Measurements from ENCODE around the gene IGSF21.

DNA sequence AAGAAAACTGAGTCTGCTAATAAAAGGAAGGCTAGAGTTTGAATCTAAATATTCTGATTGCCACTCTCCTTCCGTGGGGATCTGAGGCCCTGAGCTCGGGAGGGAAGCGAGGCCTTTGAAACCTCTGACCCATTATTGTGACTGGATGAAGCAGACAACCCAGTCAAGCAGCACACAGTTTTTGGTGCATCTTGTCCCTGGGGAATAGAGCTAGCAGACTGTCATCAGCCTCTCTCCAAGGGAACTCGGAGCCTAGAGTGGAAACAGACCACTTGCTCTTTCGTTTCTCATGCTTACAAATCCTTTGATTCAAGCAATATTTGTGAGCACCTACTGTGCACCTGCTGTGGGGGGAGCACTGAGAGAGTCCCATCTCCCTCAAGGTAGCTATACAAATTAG is 240.0 kb downstream of the IGSF21 start:
- TF ChIP-seq, protein P1, sequence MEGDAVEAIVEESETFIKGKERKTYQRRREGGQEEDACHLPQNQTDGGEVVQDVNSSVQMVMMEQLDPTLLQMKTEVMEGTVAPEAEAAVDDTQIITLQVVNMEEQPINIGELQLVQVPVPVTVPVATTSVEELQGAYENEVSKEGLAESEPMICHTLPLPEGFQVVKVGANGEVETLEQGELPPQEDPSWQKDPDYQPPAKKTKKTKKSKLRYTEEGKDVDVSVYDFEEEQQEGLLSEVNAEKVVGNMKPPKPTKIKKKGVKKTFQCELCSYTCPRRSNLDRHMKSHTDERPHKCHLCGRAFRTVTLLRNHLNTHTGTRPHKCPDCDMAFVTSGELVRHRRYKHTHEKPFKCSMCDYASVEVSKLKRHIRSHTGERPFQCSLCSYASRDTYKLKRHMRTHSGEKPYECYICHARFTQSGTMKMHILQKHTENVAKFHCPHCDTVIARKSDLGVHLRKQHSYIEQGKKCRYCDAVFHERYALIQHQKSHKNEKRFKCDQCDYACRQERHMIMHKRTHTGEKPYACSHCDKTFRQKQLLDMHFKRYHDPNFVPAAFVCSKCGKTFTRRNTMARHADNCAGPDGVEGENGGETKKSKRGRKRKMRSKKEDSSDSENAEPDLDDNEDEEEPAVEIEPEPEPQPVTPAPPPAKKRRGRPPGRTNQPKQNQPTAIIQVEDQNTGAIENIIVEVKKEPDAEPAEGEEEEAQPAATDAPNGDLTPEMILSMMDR (IDR thresholded peaks at IDR 0.05): no peak
- TF ChIP-seq, protein P2, sequence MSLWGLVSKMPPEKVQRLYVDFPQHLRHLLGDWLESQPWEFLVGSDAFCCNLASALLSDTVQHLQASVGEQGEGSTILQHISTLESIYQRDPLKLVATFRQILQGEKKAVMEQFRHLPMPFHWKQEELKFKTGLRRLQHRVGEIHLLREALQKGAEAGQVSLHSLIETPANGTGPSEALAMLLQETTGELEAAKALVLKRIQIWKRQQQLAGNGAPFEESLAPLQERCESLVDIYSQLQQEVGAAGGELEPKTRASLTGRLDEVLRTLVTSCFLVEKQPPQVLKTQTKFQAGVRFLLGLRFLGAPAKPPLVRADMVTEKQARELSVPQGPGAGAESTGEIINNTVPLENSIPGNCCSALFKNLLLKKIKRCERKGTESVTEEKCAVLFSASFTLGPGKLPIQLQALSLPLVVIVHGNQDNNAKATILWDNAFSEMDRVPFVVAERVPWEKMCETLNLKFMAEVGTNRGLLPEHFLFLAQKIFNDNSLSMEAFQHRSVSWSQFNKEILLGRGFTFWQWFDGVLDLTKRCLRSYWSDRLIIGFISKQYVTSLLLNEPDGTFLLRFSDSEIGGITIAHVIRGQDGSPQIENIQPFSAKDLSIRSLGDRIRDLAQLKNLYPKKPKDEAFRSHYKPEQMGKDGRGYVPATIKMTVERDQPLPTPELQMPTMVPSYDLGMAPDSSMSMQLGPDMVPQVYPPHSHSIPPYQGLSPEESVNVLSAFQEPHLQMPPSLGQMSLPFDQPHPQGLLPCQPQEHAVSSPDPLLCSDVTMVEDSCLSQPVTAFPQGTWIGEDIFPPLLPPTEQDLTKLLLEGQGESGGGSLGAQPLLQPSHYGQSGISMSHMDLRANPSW (CRISPR knock-in tag; conservative IDR thresholded peaks at IDR 0.05; ENCODE audit: low read depth): no peak
- TF ChIP-seq NR3C1 (CRISPR knock-in tag; conservative IDR thresholded peaks at IDR 0.05; ENCODE audit: low read depth) (no peak), ZNF263 (CRISPR knock-in tag; IDR thresholded peaks at IDR 0.05; ENCODE audit: low read depth) (no peak), ELF4 (CRISPR knock-in tag; IDR thresholded peaks at IDR 0.05; ENCODE audit: low read depth) (no peak), ZNF423 (CRISPR knock-in tag; IDR thresholded peaks at IDR 0.05) (no peak), MAX (CRISPR knock-in tag; IDR thresholded peaks at IDR 0.05) (no peak), TEAD4 (CRISPR knock-in tag; IDR thresholded peaks at IDR 0.05) (no peak)
- TF ChIP-seq, protein P3, sequence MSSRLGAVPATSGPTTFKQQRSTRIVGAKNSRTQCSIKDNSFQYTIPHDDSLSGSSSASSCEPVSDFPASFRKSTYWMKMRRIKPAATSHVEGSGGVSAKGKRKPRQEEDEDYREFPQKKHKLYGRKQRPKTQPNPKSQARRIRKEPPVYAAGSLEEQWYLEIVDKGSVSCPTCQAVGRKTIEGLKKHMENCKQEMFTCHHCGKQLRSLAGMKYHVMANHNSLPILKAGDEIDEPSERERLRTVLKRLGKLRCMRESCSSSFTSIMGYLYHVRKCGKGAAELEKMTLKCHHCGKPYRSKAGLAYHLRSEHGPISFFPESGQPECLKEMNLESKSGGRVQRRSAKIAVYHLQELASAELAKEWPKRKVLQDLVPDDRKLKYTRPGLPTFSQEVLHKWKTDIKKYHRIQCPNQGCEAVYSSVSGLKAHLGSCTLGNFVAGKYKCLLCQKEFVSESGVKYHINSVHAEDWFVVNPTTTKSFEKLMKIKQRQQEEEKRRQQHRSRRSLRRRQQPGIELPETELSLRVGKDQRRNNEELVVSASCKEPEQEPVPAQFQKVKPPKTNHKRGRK (CRISPR knock-in tag; IDR thresholded peaks at IDR 0.05; ENCODE audit: borderline replicate concordance): no peak

Measured in WTC11 (cell line).